ENCODE measurements around the gene PIK3R6. TPM values are rescaled to one million over a fixed set of nuclear protein-coding genes. Genes with fewer than 3 reads are reported as not detected.

Gene PIK3R6
- total RNA-seq, 3 donors from 2014 or later: 0.32 to 0.35 TPM; not detected in 1

GRCh38 chr17:8898636-8899035, 31.2 kb upstream of the PIK3R6 start:
- H3K4me1 Mint-ChIP-seq (ENCODE audit: low read depth): peaks cover 76% of the 10 kb centered on the region
- H3K27me3 Mint-ChIP-seq (ENCODE audit: low read depth): no peaks in the 10 kb centered on the region
- H3K9me3 Mint-ChIP-seq: no peaks in the 10 kb centered on the region
- ATAC-seq (no peak), DNase-seq (no peak)
- H3K4me3 Mint-ChIP-seq: no peak overlapping the region
- H3K36me3 Mint-ChIP-seq (ENCODE audit: insufficient read depth): peaks cover 28% of the 10 kb centered on the region

GRCh38 chr17:8898126-8898525, 30.7 kb upstream of the PIK3R6 start:
- Mint-ChIP-seq H3K36me3 (ENCODE audit: insufficient read depth) (peaks cover 27% of the 10 kb centered on the region), H3K27me3 (ENCODE audit: low read depth) (no peaks in the 10 kb centered on the region), H3K9me3 (no peaks in the 10 kb centered on the region), H3K4me3 (no peak overlapping the region), H3K4me1 (ENCODE audit: low read depth) (peaks cover 76% of the 10 kb centered on the region)
- ATAC-seq (no peak), DNase-seq (no peak)

GRCh38 chr17:8896641-8897635, 29.5 kb upstream of the PIK3R6 start:
- ATAC-seq: no peak
- DNase-seq: no peak
- Mint-ChIP-seq H3K27me3 (ENCODE audit: low read depth) (no peaks in the 10 kb centered on the region), H3K4me1 (ENCODE audit: low read depth) (peaks cover 84% of the 10 kb centered on the region), H3K4me3 (no peak overlapping the region), H3K9me3 (no peaks in the 10 kb centered on the region), H3K36me3 (ENCODE audit: insufficient read depth) (peaks cover 33% of the 10 kb centered on the region)

- Mint-ChIP-seq H3K4me1 (ENCODE audit: low read depth) (peaks cover 77% of the 10 kb centered on the region), H3K4me3 (no peak overlapping the region), H3K36me3 (ENCODE audit: insufficient read depth) (peaks cover 30% of the 10 kb centered on the region), H3K9me3 (no peaks in the 10 kb centered on the region), H3K27me3 (ENCODE audit: low read depth) (no peaks in the 10 kb centered on the region)
- DNase-seq (no peak), ATAC-seq (no peak)
Observed at GRCh38 chr17:8896087-8896486, 28.6 kb upstream of the PIK3R6 start.

GRCh38 chr17:8894673-8895578, 27.5 kb upstream of the PIK3R6 start:
- Mint-ChIP-seq H3K4me1 (ENCODE audit: low read depth) (peaks cover 65% of the 10 kb centered on the region), H3K9me3 (no peaks in the 10 kb centered on the region), H3K36me3 (ENCODE audit: insufficient read depth) (peaks cover 30% of the 10 kb centered on the region), H3K27me3 (ENCODE audit: low read depth) (no peaks in the 10 kb centered on the region), H3K4me3 (no peak overlapping the region)
- ATAC-seq (peak; percentile 16 to 47), DNase-seq (peak; percentile 46)

GRCh38 chr17:8894202-8894671, 26.8 kb upstream of the PIK3R6 start:
- peaks cover 59% of the 10 kb centered on the region for H3K4me1 Mint-ChIP-seq (ENCODE audit: low read depth)
- no peaks in the 10 kb centered on the region for H3K9me3 Mint-ChIP-seq
- DNase-seq: no peak
- H3K27me3 Mint-ChIP-seq (ENCODE audit: low read depth): no peaks in the 10 kb centered on the region
- peaks cover 33% of the 10 kb centered on the region for H3K36me3 Mint-ChIP-seq (ENCODE audit: insufficient read depth)
- H3K4me3 Mint-ChIP-seq: no peak overlapping the region
- ATAC-seq: no peak

GRCh38 chr17:8893621-8894201, 26.2 kb upstream of the PIK3R6 start:
- H3K36me3 Mint-ChIP-seq (ENCODE audit: insufficient read depth): peaks cover 33% of the 10 kb centered on the region
- ATAC-seq (no peak), DNase-seq (no peak)
- no peak overlapping the region for H3K4me3 Mint-ChIP-seq
- H3K27me3 Mint-ChIP-seq (ENCODE audit: low read depth): no peaks in the 10 kb centered on the region
- no peaks in the 10 kb centered on the region for H3K9me3 Mint-ChIP-seq
- peaks cover 53% of the 10 kb centered on the region for H3K4me1 Mint-ChIP-seq (ENCODE audit: low read depth)

GRCh38 chr17:8893059-8893458, 25.6 kb upstream of the PIK3R6 start:
- no peaks in the 10 kb centered on the region for H3K27me3 Mint-ChIP-seq (ENCODE audit: low read depth)
- H3K9me3 Mint-ChIP-seq: no peaks in the 10 kb centered on the region
- DNase-seq: no peak
- H3K36me3 Mint-ChIP-seq (ENCODE audit: insufficient read depth): peaks cover 33% of the 10 kb centered on the region
- H3K4me3 Mint-ChIP-seq: no peak overlapping the region
- H3K4me1 Mint-ChIP-seq (ENCODE audit: low read depth): peaks cover 47% of the 10 kb centered on the region
- ATAC-seq: no peak

GRCh38 chr17:8892338-8892690, 24.8 kb upstream of the PIK3R6 start:
- ATAC-seq (peak; percentile 29 to 58), DNase-seq (no peak)
- peaks cover 39% of the 10 kb centered on the region for H3K4me1 Mint-ChIP-seq (ENCODE audit: low read depth)
- H3K4me3 Mint-ChIP-seq: no peak overlapping the region
- H3K9me3 Mint-ChIP-seq: no peaks in the 10 kb centered on the region
- H3K36me3 Mint-ChIP-seq (ENCODE audit: insufficient read depth): peaks cover 31% of the 10 kb centered on the region
- no peaks in the 10 kb centered on the region for H3K27me3 Mint-ChIP-seq (ENCODE audit: low read depth)

GRCh38 chr17:8890671-8891070, 23.2 kb upstream of the PIK3R6 start:
- Mint-ChIP-seq H3K9me3 (no peaks in the 10 kb centered on the region), H3K4me1 (ENCODE audit: low read depth) (peaks cover 23% of the 10 kb centered on the region), H3K27me3 (ENCODE audit: low read depth) (no peaks in the 10 kb centered on the region), H3K4me3 (no peak overlapping the region), H3K36me3 (ENCODE audit: insufficient read depth) (peaks cover 30% of the 10 kb centered on the region)
- ATAC-seq: no peak
- no peak for DNase-seq

- Mint-ChIP-seq H3K36me3 (ENCODE audit: insufficient read depth) (peaks cover 26% of the 10 kb centered on the region), H3K9me3 (no peaks in the 10 kb centered on the region), H3K27me3 (ENCODE audit: low read depth) (no peaks in the 10 kb centered on the region), H3K4me3 (no peak overlapping the region), H3K4me1 (ENCODE audit: low read depth) (peaks cover 13% of the 10 kb centered on the region)
- DNase-seq: no peak
- ATAC-seq: no peak
Observed at GRCh38 chr17:8889458-8890210, 22.2 kb upstream of the PIK3R6 start.

- DNase-seq: no peak
- peaks cover 11% of the 10 kb centered on the region for H3K4me1 Mint-ChIP-seq (ENCODE audit: low read depth)
- H3K27me3 Mint-ChIP-seq (ENCODE audit: low read depth): no peaks in the 10 kb centered on the region
- peaks cover 29% of the 10 kb centered on the region for H3K36me3 Mint-ChIP-seq (ENCODE audit: insufficient read depth)
- no peak overlapping the region for H3K4me3 Mint-ChIP-seq
- no peaks in the 10 kb centered on the region for H3K9me3 Mint-ChIP-seq
- ATAC-seq: no peak
Observed at GRCh38 chr17:8888704-8889302, 21.3 kb upstream of the PIK3R6 start.

All from activated T-cell treated with anti-CD3 and anti-CD28 coated beads, Interleukin-2, amount 50 U/mL, for 4 hours (primary cell).